Testis (tissue), 2 donors: ENCODE results near the gene LUC7L2.

Experiments used
- CTCF ChIP-seq, 3 experiments: fragments of 450-650 bp in 2 of 3; fragments of 200-600 bp in 1 of 3; sonication (generic) in 1 of 3; IDR thresholded peaks; one replicate each; pipeline ENCODE4 v1.5.1; 2016 to 2019; ENCODE audit warnings: antibody characterized with exemption in 3 of 3, mild to moderate bottlenecking in 2 of 3, moderate library complexity in 1 of 3
- POLR2A ChIP-seq: fragments of 450-650 bp; IDR thresholded peaks from one replicate; pipeline ENCODE4 v1.6.1; 2017; ENCODE audit warnings: antibody characterized with exemption, mild to moderate bottlenecking, moderate library complexity

GRCh38 chr7:139362981-139363380 lies 3.3 kb downstream of the LUC7L2 start:
- no peak for TF ChIP-seq CTCF (IDR thresholded peaks at IDR 0.05)
- no peak for TF ChIP-seq POLR2A
